GM12891 (cell line): ENCODE results near the gene CACYBP.
"Not testable (repeated sequence)": the region's sequence is repeated elsewhere in the genome, so short reads cannot be mapped to it uniquely, and the experiment has no call there.

ENCODE experiments used
- DNase-seq: peaks from one replicate; pipeline ENCODE4 v3.0.0; 2011; ENCODE audit warnings: low spot score; ENCODE audit not compliant: insufficient read length
- FAIRE-seq: peaks from 2 replicates; lab custom pipeline; 2011; peaks lifted over from hg19 to GRCh38; lab: Jason Lieb, UNC
- PAX5 ChIP-seq: IDR thresholded peaks from 2 replicates; pipeline ENCODE4 v1.6.1; 2011; ENCODE audit warnings: low read length, moderate library complexity, mild to moderate bottlenecking; ENCODE audit not compliant: insufficient read depth, severe bottlenecking
- POLR2A ChIP-seq: IDR thresholded peaks from 2 replicates; pipeline ENCODE4 v1.6.1; 2011; ENCODE audit warnings: low read depth, low read length, control low read depth
- POLR2AphosphoS5 ChIP-seq: IDR thresholded peaks from 2 replicates; pipeline ENCODE4 v1.6.1; 2011; ENCODE audit warnings: low read depth, low read length, control low read depth
- POU2F2 ChIP-seq: IDR thresholded peaks from 2 replicates; pipeline ENCODE4 v1.6.1; 2011; ENCODE audit warnings: low read depth, mild to moderate bottlenecking, control low read depth, low read length, moderate library complexity
- SPI1 ChIP-seq: IDR thresholded peaks from 2 replicates; pipeline ENCODE4 v1.6.1; 2011; ENCODE audit warnings: low read depth, low read length, control low read depth
- TAF1 ChIP-seq: IDR thresholded peaks from 2 replicates; pipeline ENCODE4 v1.6.1; 2011; ENCODE audit warnings: low read depth, low read length, control low read depth

CACYBP gene

GRCh38 chr1:175035865-175036264, 36.1 kb downstream of the CACYBP start:
- DNase-seq (no peak), FAIRE-seq (no peak)
- TF ChIP-seq POLR2AphosphoS5 (no peak), POU2F2 (no peak), SPI1 (no peak), PAX5 (no peak)

- TF ChIP-seq SPI1 = no peak
- TF ChIP-seq POU2F2 = no peak
- no peak for TF ChIP-seq PAX5
- TF ChIP-seq POLR2A = no peak
- TF ChIP-seq TAF1 = no peak
- TF ChIP-seq POLR2AphosphoS5 = no peak
- no peak for DNase-seq
- FAIRE-seq = no peak
Observed at GRCh38 chr1:175036476-175036875, 36.7 kb downstream of the CACYBP start.

GRCh38 chr1:175037416-175037815, 37.7 kb downstream of the CACYBP start:
- FAIRE-seq = no peak

GRCh38 chr1:175040324-175040879, 40.7 kb downstream of the CACYBP start:
- DNase-seq (no peak), FAIRE-seq (no peak)
- TF ChIP-seq TAF1 = no peak
- no peak for TF ChIP-seq SPI1
- TF ChIP-seq PAX5 = no peak
- no peak for TF ChIP-seq POLR2A
- no peak for TF ChIP-seq POLR2AphosphoS5
- no peak for TF ChIP-seq POU2F2

More at GRCh38 chr1:175037416-175037815, 37.7 kb downstream of the CACYBP start:
- DNase-seq = no peak
- TF ChIP-seq PAX5 (no peak), POLR2AphosphoS5 (no peak), POU2F2 (no peak), TAF1 (no peak), POLR2A (no peak), SPI1 (no peak)

GRCh38 chr1:175042650-175043049, 42.9 kb downstream of the CACYBP start:
- FAIRE-seq (no peak), DNase-seq (no peak)
- TF ChIP-seq TAF1 (no peak), SPI1 (no peak), POLR2A (no peak), PAX5 (no peak), POU2F2 (no peak), POLR2AphosphoS5 (no peak)

- DNase-seq = no peak
- TF ChIP-seq POU2F2 (no peak), SPI1 (no peak), TAF1 (no peak), POLR2AphosphoS5 (no peak), POLR2A (no peak), PAX5 (no peak)
- FAIRE-seq = no peak
Observed at GRCh38 chr1:175043824-175044223, 44.1 kb downstream of the CACYBP start.

GRCh38 chr1:175044591-175044990, 44.8 kb downstream of the CACYBP start:
- FAIRE-seq, DNase-seq: not testable (repeated sequence)

- FAIRE-seq (no peak), DNase-seq (no peak)
- TF ChIP-seq TAF1 (no peak), POLR2AphosphoS5 (no peak), POLR2A (no peak), SPI1 (no peak), POU2F2 (no peak), PAX5 (no peak)
Observed at GRCh38 chr1:175045097-175045496, 45.4 kb downstream of the CACYBP start.

- DNase-seq = no peak
- FAIRE-seq = no peak
- TF ChIP-seq PAX5 (no peak), POLR2A (no peak), SPI1 (no peak), POU2F2 (no peak), TAF1 (no peak), POLR2AphosphoS5 (no peak)
Observed at GRCh38 chr1:175045519-175045918, 45.8 kb downstream of the CACYBP start.

GRCh38 chr1:175050992-175051391, 51.2 kb downstream of the CACYBP start:
- TF ChIP-seq POLR2AphosphoS5 (no peak), TAF1 (no peak), SPI1 (no peak), POU2F2 (no peak), POLR2A (no peak), PAX5 (no peak)
- no peak for FAIRE-seq
- no peak for DNase-seq
